ENCODE data around the gene CGNL1.

Gene CGNL1

GRCh38 chr15:57436166-57436565 lies 59.9 kb downstream of the CGNL1 start:
- TF ChIP-seq YY1 (IDR thresholded peaks at IDR 0.05; ENCODE audit: low read depth) = no peak
- TF ChIP-seq USF1 (IDR thresholded peaks at IDR 0.05) = no peak
- TF ChIP-seq CEBPB (IDR thresholded peaks at IDR 0.05) = no peak
- no peak for TF ChIP-seq CREB1 (IDR thresholded peaks at IDR 0.05; ENCODE audit: low read depth)
- no peak for TF ChIP-seq NFIC (IDR thresholded peaks at IDR 0.05)
- no peak for TF ChIP-seq MAX (IDR thresholded peaks at IDR 0.05)
- no peak for TF ChIP-seq TEAD4 (IDR thresholded peaks at IDR 0.05)
- TF ChIP-seq EP300 (IDR thresholded peaks at IDR 0.05; ENCODE audit: borderline replicate concordance) = no peak
- no peak for TF ChIP-seq REST (IDR thresholded peaks at IDR 0.05; ENCODE audit: low read depth)
- TF ChIP-seq RAD21 (IDR thresholded peaks at IDR 0.05; ENCODE audit: low read depth) = no peak
- TF ChIP-seq TCF12 (IDR thresholded peaks at IDR 0.05; ENCODE audit: low read depth) = no peak
- no peak for TF ChIP-seq EGR1 (IDR thresholded peaks at IDR 0.05)
- TF ChIP-seq FOXM1 (IDR thresholded peaks at IDR 0.05; ENCODE audit: borderline replicate concordance, low read depth) = no peak
- no peak for TF ChIP-seq TAF1 (IDR thresholded peaks at IDR 0.05; ENCODE audit: low read depth)
- no peak for TF ChIP-seq ZBTB7A (IDR thresholded peaks at IDR 0.05; ENCODE audit: low read depth)

- no peak for TF ChIP-seq USF1 (IDR thresholded peaks at IDR 0.05)
- no peak for TF ChIP-seq REST (IDR thresholded peaks at IDR 0.05; ENCODE audit: low read depth)
- TF ChIP-seq CEBPB (IDR thresholded peaks at IDR 0.05) = no peak
- TF ChIP-seq EGR1 (IDR thresholded peaks at IDR 0.05) = no peak
- TF ChIP-seq TCF12 (IDR thresholded peaks at IDR 0.05; ENCODE audit: low read depth) = no peak
- TF ChIP-seq TAF1 (IDR thresholded peaks at IDR 0.05; ENCODE audit: low read depth) = no peak
- no peak for TF ChIP-seq TEAD4 (IDR thresholded peaks at IDR 0.05)
- no peak for TF ChIP-seq RAD21 (IDR thresholded peaks at IDR 0.05; ENCODE audit: low read depth)
- no peak for TF ChIP-seq YY1 (IDR thresholded peaks at IDR 0.05; ENCODE audit: low read depth)
- TF ChIP-seq ZBTB7A (IDR thresholded peaks at IDR 0.05; ENCODE audit: low read depth) = no peak
- no peak for TF ChIP-seq EP300 (IDR thresholded peaks at IDR 0.05; ENCODE audit: borderline replicate concordance)
These were observed 60.7 kb downstream of the CGNL1 start for GRCh38 chr15:57436961-57437360.

GRCh38 chr15:57437564-57437963 lies 61.3 kb downstream of the CGNL1 start:
- TF ChIP-seq YY1 (IDR thresholded peaks at IDR 0.05; ENCODE audit: low read depth) (no peak), USF1 (IDR thresholded peaks at IDR 0.05) (no peak)

- TF ChIP-seq CEBPB (IDR thresholded peaks at IDR 0.05) (no peak), CREB1 (IDR thresholded peaks at IDR 0.05; ENCODE audit: low read depth) (no peak), MAX (IDR thresholded peaks at IDR 0.05) (no peak), EGR1 (IDR thresholded peaks at IDR 0.05) (no peak), RAD21 (IDR thresholded peaks at IDR 0.05; ENCODE audit: low read depth) (no peak), FOXM1 (IDR thresholded peaks at IDR 0.05; ENCODE audit: borderline replicate concordance, low read depth) (no peak), TCF12 (IDR thresholded peaks at IDR 0.05; ENCODE audit: low read depth) (no peak), REST (IDR thresholded peaks at IDR 0.05; ENCODE audit: low read depth) (no peak), EP300 (IDR thresholded peaks at IDR 0.05; ENCODE audit: borderline replicate concordance) (no peak)
These were observed 61.9 kb downstream of the CGNL1 start for GRCh38 chr15:57438166-57438565.
